Endothelial cell of umbilical vein (primary cell): ENCODE data around the gene LMO7. TPM values are rescaled to one million over a fixed set of nuclear protein-coding genes. Genes with fewer than 3 reads are reported as not detected.

Experiments used
- BruUV-seq: library from RNA; stranded (reverse); fragments of 400-500 nt; replicated peaks from 2 replicates; lab custom pipeline; 2021; lab: Mats Ljungman, UMichigan
- CTCF ChIA-PET: fragments of 300-600, 350-600 bp; sonication (Branson Sonifier 250); formaldehyde crosslinking; loops from one replicate; lab custom pipeline; 2021; ENCODE audit warnings: antibody characterized with exemption, inconsistent platforms; lab: Charles Lee
- POLR2A ChIA-PET: fragments of 300-600, 350-600 bp; sonication (Branson Sonifier 250); formaldehyde crosslinking; loops from one replicate; lab custom pipeline; 2021; ENCODE audit warnings: antibody characterized with exemption, inconsistent platforms; lab: Charles Lee
- DNase-seq: peaks from one replicate; pipeline ENCODE4 v3.0.0-alpha.2; 2011; ENCODE audit warnings: low read depth, low spot score
- FAIRE-seq: peaks from 2 replicates; lab custom pipeline; 2011; peaks lifted over from hg19 to GRCh38; lab: Jason Lieb, UNC
- H2AFZ ChIP-seq: 2 replicates; pipeline ENCODE4 v1.6.0; 2012; ENCODE audit warnings: low read depth, low read length, control low read depth, inconsistent platforms
- H3K27ac ChIP-seq: 2 replicates; pipeline ENCODE4 v1.5.1; 2011; ENCODE audit warnings: low read depth, mild to moderate bottlenecking, control low read depth, low read length, moderate library complexity; ENCODE audit not compliant: insufficient read depth
- H3K27me3 ChIP-seq, 2 experiments: 2 replicates each; pipeline versions ENCODE4 v1.6.0 to v1.6.1; 2011; ENCODE audit warnings: low read length in 2 of 2, mixed read lengths in 1 of 2; ENCODE audit not compliant: control insufficient read depth in 2 of 2, insufficient read depth in 2 of 2
- H3K36me3 ChIP-seq, 2 experiments: 2 replicates in 1 of 2; 3 replicates in 1 of 2; pipeline ENCODE4 v1.5.1; 2011; ENCODE audit warnings: low read length in 2 of 2, mild to moderate bottlenecking in 1 of 2, moderate library complexity in 1 of 2; ENCODE audit not compliant: control insufficient read depth in 2 of 2, insufficient read depth in 2 of 2; ENCODE audit errors: extremely low read depth in 1 of 2
- H3K4me1 ChIP-seq: 3 replicates; pipeline ENCODE4 v1.5.1; 2011; ENCODE audit warnings: mild to moderate bottlenecking, low read length; ENCODE audit not compliant: control insufficient read depth, insufficient read depth; ENCODE audit errors: extremely low read depth
- H3K4me2 ChIP-seq: 2 replicates; pipeline ENCODE4 v1.6.1; 2011; ENCODE audit warnings: low read length, control low read depth, mixed read lengths; ENCODE audit not compliant: insufficient read depth
- H3K4me3 ChIP-seq, 3 experiments: fragments of 200-600 bp in 1 of 3; sonication (generic), shearing (Covaris generic) in 1 of 3; replicated peaks in 1 of 3; 2 replicates each; pipeline ENCODE4 v1.5.1; 2011 to 2016; ENCODE audit warnings: control low read depth in 3 of 3, low read length in 3 of 3, mild to moderate bottlenecking in 2 of 3, inconsistent platforms in 1 of 3, low read depth in 1 of 3, moderate library complexity in 1 of 3; ENCODE audit not compliant: insufficient read depth in 1 of 3
- H3K79me2 ChIP-seq: 2 replicates; pipeline ENCODE4 v1.6.0; 2012; ENCODE audit warnings: low read length, inconsistent platforms; ENCODE audit not compliant: control insufficient read depth, insufficient read depth
- H3K9ac ChIP-seq: replicated peaks from 2 replicates; pipeline ENCODE3; 2011; ENCODE audit warnings: low read length, control low read depth; ENCODE audit not compliant: insufficient read depth; ENCODE audit errors: extremely low read depth
- H3K9me1 ChIP-seq: replicated peaks from 3 replicates; pipeline ENCODE4 v1.6.0; 2011; ENCODE audit warnings: mild to moderate bottlenecking, low read length; ENCODE audit not compliant: control insufficient read depth, insufficient read depth; ENCODE audit errors: extremely low read depth
- H3K9me3 ChIP-seq: replicated peaks from 2 replicates; pipeline ENCODE4 v1.5.1; 2012; ENCODE audit warnings: low read length, inconsistent platforms; ENCODE audit not compliant: control insufficient read depth, insufficient read depth
- H4K20me1 ChIP-seq: replicated peaks from 2 replicates; pipeline ENCODE3; 2011; ENCODE audit warnings: mild to moderate bottlenecking, low read length; ENCODE audit not compliant: control insufficient read depth, insufficient read depth; ENCODE audit errors: extremely low read depth
- EZH2 ChIP-seq: IDR thresholded peaks from 2 replicates; pipeline ENCODE4 v1.6.1; 2012; ENCODE audit warnings: borderline replicate concordance, low read depth, mild to moderate bottlenecking, moderate library complexity, low read length, inconsistent platforms; ENCODE audit not compliant: severe bottlenecking
- FOS ChIP-seq: IDR thresholded peaks from 2 replicates; pipeline ENCODE4 v1.6.1; 2011; ENCODE audit warnings: mild to moderate bottlenecking, low read length, moderate library complexity, borderline replicate concordance; ENCODE audit not compliant: insufficient read depth
- GATA2 ChIP-seq: IDR thresholded peaks from 2 replicates; pipeline ENCODE4 v1.7.0; 2011; ENCODE audit warnings: low read depth, mild to moderate bottlenecking, moderate library complexity, mixed read lengths, low read length; ENCODE audit not compliant: insufficient read length, insufficient read depth
- JUN ChIP-seq: IDR thresholded peaks from 2 replicates; pipeline ENCODE4 v1.6.1; 2011; ENCODE audit warnings: borderline replicate concordance, low read depth; ENCODE audit not compliant: insufficient read length, insufficient read depth
- MYC ChIP-seq: IDR thresholded peaks from one replicate; pipeline ENCODE4 v1.6.1; 2011; ENCODE audit warnings: mild to moderate bottlenecking, low read depth, low read length
- POLR2A ChIP-seq: IDR thresholded peaks from 2 replicates; pipeline ENCODE4 v1.6.1; 2012; ENCODE audit warnings: low read depth, mild to moderate bottlenecking, control low read depth, low read length
- POLR2AphosphoS5 ChIP-seq: IDR thresholded peaks from 2 replicates; pipeline ENCODE4 v1.6.1; 2012; ENCODE audit warnings: low read depth, mild to moderate bottlenecking, control low read depth, low read length, moderate library complexity; ENCODE audit not compliant: insufficient read depth
- dilution Hi-C: fragments of 300-500 bp; cut with MboI; formaldehyde crosslinking; loops from one replicate; pipeline ENCODE4 v1.15.0; 2019; ENCODE audit warnings: low sequenced_read_pairs; ENCODE audit not compliant: extremely low pct_ligation_motif_present
- intact Hi-C: fragments of 100-400 bp; cut with micrococcal nuclease; formaldehyde crosslinking; loops from one replicate; pipeline ENCODE4 v1.10.0; 2022
- polyA plus RNA-seq, 4 experiments: library from polyadenylated mRNA; depleted of rRNA in 3 of 4; stranded (reverse) in 3 of 4; unstranded in 1 of 4; fragments of >200 nt; gene quantifications; 2 replicates each; pipeline versions ENCODE4 v1.2.1 to v1.2.3, GENCODE V29; 2011 to 2012; ENCODE audit warnings: missing spikeins in 1 of 4
- total RNA-seq: library from RNA; stranded (reverse); gene quantifications from 2 replicates; pipeline ENCODE4 v1.2.3, GENCODE V29; 2021
- TF ChIP-seq, protein P1 (sequence below): IDR thresholded peaks from 2 replicates; pipeline ENCODE4 v1.6.1; 2011; ENCODE audit not compliant: insufficient read depth, insufficient read length
- TF ChIP-seq, protein P2 (sequence below), 2 donors: IDR thresholded peaks; 1 replicate in 1 of 2; 2 replicates in 1 of 2; pipeline ENCODE4 v1.5.1; 2011; ENCODE audit warnings: low read length in 2 of 2, mild to moderate bottlenecking in 2 of 2, moderate library complexity in 2 of 2, control low read depth in 1 of 2, inconsistent platforms in 1 of 2, low read depth in 1 of 2; ENCODE audit not compliant: insufficient read depth in 1 of 2; ENCODE audit errors: extremely low read depth in 1 of 2

Gene LMO7
- total and polyA plus RNA-seq, 2 donors (not counting 3 experiments of a cell fraction or from before 2014, with no cell fraction given), result 10.5 to 21.1 TPM

DNA sequence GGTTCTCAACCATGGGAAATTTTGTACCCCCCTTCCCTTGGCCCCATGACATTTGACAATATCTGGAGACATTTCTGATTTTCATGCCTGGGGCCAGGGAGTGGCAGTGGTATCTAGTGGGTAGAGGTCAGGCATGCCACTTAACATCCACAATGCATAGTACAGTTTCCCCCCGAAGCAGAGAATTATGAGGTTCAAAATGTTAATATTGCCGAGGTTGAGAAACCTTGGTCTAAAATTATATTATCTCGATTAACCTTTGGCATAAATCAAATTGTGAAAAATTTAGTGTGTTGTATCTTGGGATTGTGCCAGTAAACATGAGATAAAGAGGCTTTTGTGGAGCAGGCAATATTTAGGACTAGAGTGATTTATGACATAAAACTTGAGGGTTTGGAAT lies 147.9 kb downstream of the LMO7 start:
- BruUV-seq, result no TSS peak
- H3K9ac ChIP-seq, result no peak overlapping the region
- FAIRE-seq, result no peak
- ChIA-PET CTCF (interaction anchor here (0.6 to 1.0 kb wide), 2 partner anchors 86 to 517 kb away, joined by 3 read pairs; no protein-coding TSS in a partner anchor), POLR2A (no interaction called here)
- no peaks in the 10 kb centered on the region for H3K36me3 ChIP-seq
- H3K9me1 ChIP-seq, result no peaks in the 10 kb centered on the region
- dilution Hi-C loops, result no loop called here
- no peak overlapping the region for H3K4me3 ChIP-seq
- no peak overlapping the region for H3K4me2 ChIP-seq
- TF ChIP-seq FOS, result no peak
- no peak for TF ChIP-seq POLR2A
- TF ChIP-seq, protein P1, sequence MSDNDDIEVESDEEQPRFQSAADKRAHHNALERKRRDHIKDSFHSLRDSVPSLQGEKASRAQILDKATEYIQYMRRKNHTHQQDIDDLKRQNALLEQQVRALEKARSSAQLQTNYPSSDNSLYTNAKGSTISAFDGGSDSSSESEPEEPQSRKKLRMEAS, result no peak
- no peak for TF ChIP-seq EZH2
- no peak for TF ChIP-seq POLR2AphosphoS5
- TF ChIP-seq GATA2, result no peak
- TF ChIP-seq JUN, result no peak
- TF ChIP-seq, protein P2, sequence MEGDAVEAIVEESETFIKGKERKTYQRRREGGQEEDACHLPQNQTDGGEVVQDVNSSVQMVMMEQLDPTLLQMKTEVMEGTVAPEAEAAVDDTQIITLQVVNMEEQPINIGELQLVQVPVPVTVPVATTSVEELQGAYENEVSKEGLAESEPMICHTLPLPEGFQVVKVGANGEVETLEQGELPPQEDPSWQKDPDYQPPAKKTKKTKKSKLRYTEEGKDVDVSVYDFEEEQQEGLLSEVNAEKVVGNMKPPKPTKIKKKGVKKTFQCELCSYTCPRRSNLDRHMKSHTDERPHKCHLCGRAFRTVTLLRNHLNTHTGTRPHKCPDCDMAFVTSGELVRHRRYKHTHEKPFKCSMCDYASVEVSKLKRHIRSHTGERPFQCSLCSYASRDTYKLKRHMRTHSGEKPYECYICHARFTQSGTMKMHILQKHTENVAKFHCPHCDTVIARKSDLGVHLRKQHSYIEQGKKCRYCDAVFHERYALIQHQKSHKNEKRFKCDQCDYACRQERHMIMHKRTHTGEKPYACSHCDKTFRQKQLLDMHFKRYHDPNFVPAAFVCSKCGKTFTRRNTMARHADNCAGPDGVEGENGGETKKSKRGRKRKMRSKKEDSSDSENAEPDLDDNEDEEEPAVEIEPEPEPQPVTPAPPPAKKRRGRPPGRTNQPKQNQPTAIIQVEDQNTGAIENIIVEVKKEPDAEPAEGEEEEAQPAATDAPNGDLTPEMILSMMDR (IDR thresholded peaks at IDR 0.05; ENCODE audit: extremely low read depth in 1 of 2, insufficient read depth in 1 of 2, low read depth in 1 of 2, low read length in 2 of 2), result no peak
- no peak for TF ChIP-seq MYC
- H3K9me3 ChIP-seq, result no peaks in the 10 kb centered on the region
- H3K27ac ChIP-seq, result no peak overlapping the region
- H3K79me2 ChIP-seq, result no peaks in the 10 kb centered on the region
- H3K4me1 ChIP-seq, result peaks cover 12% of the 10 kb centered on the region
- H3K27me3 ChIP-seq, result no peaks in the 10 kb centered on the region
- DNase-seq, result no peak
- H2AFZ ChIP-seq, result no peak overlapping the region
- intact Hi-C loops, result no loop called here
- no peaks in the 10 kb centered on the region for H4K20me1 ChIP-seq
